Measurements from ENCODE around the gene HIBCH.
"Not testable (repeated sequence)": the region's sequence is repeated elsewhere in the genome, so short reads cannot be mapped to it uniquely, and the experiment has no call there.

HIBCH gene

GRCh38 chr2:190162851-190163250 is 156.8 kb downstream of the HIBCH start:
- no peak overlapping the region for H3K9ac ChIP-seq (ENCODE audit: low read depth, low read length, poor library complexity)
- H3K4me1 ChIP-seq (ENCODE audit: control insufficient read depth in 2 of 2, insufficient read depth in 1 of 2, low read depth in 1 of 2, low read length in 2 of 2), result peaks cover 0 to 3% of the 10 kb centered on the region in 2 donors
- no peaks in the 10 kb centered on the region for H3K9me3 ChIP-seq (replicated peaks in 1 of 2; ENCODE audit: control insufficient read depth in 2 of 2, insufficient read depth in 1 of 2, low read depth in 1 of 2, low read length in 2 of 2)
- H3K79me1 ChIP-seq (ENCODE audit: low read depth, low read length), result no peaks in the 10 kb centered on the region
- no peak for DNase-seq (ENCODE audit: low spot score)
- H3K18ac ChIP-seq (ENCODE audit: low read length), result no peak overlapping the region
- no peak overlapping the region for H2AFZ ChIP-seq (ENCODE audit: low read length)
- no peak overlapping the region for H2BK15ac ChIP-seq (ENCODE audit: low read length)
- no peak overlapping the region for H3K27ac ChIP-seq (replicated peaks; ENCODE audit: low read length)
- no peak overlapping the region for H2AK5ac ChIP-seq (ENCODE audit: low read depth, low read length)
- WGBS, 2 donors (ENCODE audit: extremely low coverage in 2 of 2, insufficient read length in 2 of 2, insufficient replicate concordance in 1 of 2), result no CpG with 5 or more reads among the region's 11 CpGs
- H3K27me3 ChIP-seq (ENCODE audit: control insufficient read depth in 3 of 3, insufficient read depth in 3 of 3, low read depth in 1 of 3, low read length in 3 of 3), result no peaks in the 10 kb centered on the region
- no peak overlapping the region for H2BK5ac ChIP-seq (ENCODE audit: low read length)
- H3K14ac ChIP-seq (ENCODE audit: low read length), result no peak overlapping the region
- H4K91ac ChIP-seq (ENCODE audit: low read depth, low read length, poor library complexity), result no peak overlapping the region
- no peak overlapping the region for H4K8ac ChIP-seq (ENCODE audit: low read depth, low read length)
- no peaks in the 10 kb centered on the region for H3K36me3 ChIP-seq (replicated peaks in 1 of 2; ENCODE audit: control insufficient read depth in 2 of 2, insufficient read depth in 2 of 2, low read length in 2 of 2)
- no peak overlapping the region for H3K4me3 ChIP-seq (ENCODE audit: low read length in 2 of 2)
- H3K4ac ChIP-seq (ENCODE audit: low read length), result no peak overlapping the region
- no peak overlapping the region for H3K23ac ChIP-seq (ENCODE audit: low read depth, low read length, poor library complexity)
- H2BK120ac ChIP-seq (ENCODE audit: low read depth, low read length), result no peak overlapping the region
- no peak overlapping the region for H3K4me2 ChIP-seq (ENCODE audit: insufficient read depth, low read length, poor library complexity, severe bottlenecking)
- no peak overlapping the region for H2BK12ac ChIP-seq (ENCODE audit: low read length)

- no peak overlapping the region for H4K91ac ChIP-seq (ENCODE audit: low read depth, low read length, poor library complexity)
- WGBS, 2 donors (ENCODE audit: extremely low coverage in 2 of 2, insufficient read length in 2 of 2, insufficient replicate concordance in 1 of 2), result no CpG with 5 or more reads among the region's 3 CpGs
- no peak overlapping the region for H2AK5ac ChIP-seq (ENCODE audit: low read depth, low read length)
- H3K4me2 ChIP-seq (ENCODE audit: insufficient read depth, low read length, poor library complexity, severe bottlenecking), result no peak overlapping the region
- H3K36me3 ChIP-seq (replicated peaks in 1 of 2; ENCODE audit: control insufficient read depth in 2 of 2, insufficient read depth in 2 of 2, low read length in 2 of 2), result no peaks in the 10 kb centered on the region
- no peak overlapping the region for H3K23ac ChIP-seq (ENCODE audit: low read depth, low read length, poor library complexity)
- peak overlapping the region; percentile 49 for H2AFZ ChIP-seq (ENCODE audit: low read length)
- no peaks in the 10 kb centered on the region for H3K27me3 ChIP-seq (ENCODE audit: control insufficient read depth in 3 of 3, insufficient read depth in 3 of 3, low read depth in 1 of 3, low read length in 3 of 3)
- H3K27ac ChIP-seq (replicated peaks; ENCODE audit: low read length), result no peak overlapping the region
- H3K9me3 ChIP-seq (replicated peaks in 1 of 2; ENCODE audit: control insufficient read depth in 2 of 2, insufficient read depth in 1 of 2, low read depth in 1 of 2, low read length in 2 of 2), result no peaks in the 10 kb centered on the region
- H2BK15ac ChIP-seq (ENCODE audit: low read length), result no peak overlapping the region
- H3K4ac ChIP-seq (ENCODE audit: low read length), result no peak overlapping the region
- peak overlapping the region; percentile 35 for H3K18ac ChIP-seq (ENCODE audit: low read length)
- H2BK120ac ChIP-seq (ENCODE audit: low read depth, low read length), result no peak overlapping the region
- no peak overlapping the region for H3K4me3 ChIP-seq (ENCODE audit: low read length in 2 of 2)
- no peak overlapping the region for H4K8ac ChIP-seq (ENCODE audit: low read depth, low read length)
- no peaks in the 10 kb centered on the region for H3K79me1 ChIP-seq (ENCODE audit: low read depth, low read length)
- no peak overlapping the region for H2BK5ac ChIP-seq (ENCODE audit: low read length)
- DNase-seq (ENCODE audit: low spot score), result no peak
- H3K9ac ChIP-seq (ENCODE audit: low read depth, low read length, poor library complexity), result no peak overlapping the region
- no peak overlapping the region for H3K14ac ChIP-seq (ENCODE audit: low read length)
- H2BK12ac ChIP-seq (ENCODE audit: low read length), result no peak overlapping the region
- H3K4me1 ChIP-seq (ENCODE audit: control insufficient read depth in 2 of 2, insufficient read depth in 1 of 2, low read depth in 1 of 2, low read length in 2 of 2), result peaks cover 0 to 3% of the 10 kb centered on the region in 2 donors
These were observed 160.2 kb downstream of the HIBCH start for GRCh38 chr2:190159453-190159852.

DNA sequence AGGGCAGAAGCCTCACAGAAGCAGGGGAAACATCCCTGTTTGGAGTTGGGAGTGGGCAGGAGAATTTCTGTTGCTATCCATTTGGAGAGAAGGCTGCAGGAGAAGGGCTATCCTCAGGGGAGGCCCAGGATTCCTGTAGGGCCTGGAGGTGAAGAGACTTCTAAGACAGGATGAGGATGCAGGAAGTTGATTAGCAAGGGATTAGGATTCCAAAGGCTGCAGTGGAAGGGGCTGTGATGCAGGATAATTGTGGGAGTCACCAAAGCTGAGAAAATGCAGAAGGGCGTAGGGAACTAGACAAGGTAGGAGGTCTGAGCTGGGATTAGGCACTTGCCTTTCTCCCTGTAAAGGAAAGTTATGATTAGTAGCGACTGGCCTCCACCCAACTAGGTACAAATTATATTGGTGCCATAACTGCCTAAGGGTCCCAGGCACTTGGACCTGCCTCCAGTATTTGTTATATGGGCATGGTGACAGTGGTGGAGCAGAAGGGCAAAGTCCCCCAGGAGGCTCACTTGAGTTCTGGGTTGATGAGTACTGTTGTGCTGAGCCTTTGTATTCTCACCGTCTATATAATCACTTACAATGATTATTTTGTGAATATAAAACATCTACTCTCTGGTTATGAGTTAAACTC is 160.7 kb downstream of the HIBCH start:
- Histone ChIP-seq H3K14ac (ENCODE audit: low read length) (no peak overlapping the region), H3K27ac (replicated peaks; ENCODE audit: low read length) (no peak overlapping the region), H2AK5ac (ENCODE audit: low read depth, low read length) (no peak overlapping the region), H3K23ac (ENCODE audit: low read depth, low read length, poor library complexity) (no peak overlapping the region), H3K4me3 (ENCODE audit: low read length in 2 of 2) (no peak overlapping the region), H3K79me1 (ENCODE audit: low read depth, low read length) (no peaks in the 10 kb centered on the region), H3K4ac (ENCODE audit: low read length) (no peak overlapping the region), H3K36me3 (replicated peaks in 1 of 2; ENCODE audit: control insufficient read depth in 2 of 2, insufficient read depth in 2 of 2, low read length in 2 of 2) (no peaks in the 10 kb centered on the region), H3K9ac (ENCODE audit: low read depth, low read length, poor library complexity) (no peak overlapping the region), H2BK120ac (ENCODE audit: low read depth, low read length) (no peak overlapping the region), H2AFZ (ENCODE audit: low read length) (no peak overlapping the region), H3K9me3 (replicated peaks in 1 of 2; ENCODE audit: control insufficient read depth in 2 of 2, insufficient read depth in 1 of 2, low read depth in 1 of 2, low read length in 2 of 2) (no peaks in the 10 kb centered on the region), H3K18ac (ENCODE audit: low read length) (no peak overlapping the region), H2BK5ac (ENCODE audit: low read length) (no peak overlapping the region), H3K27me3 (ENCODE audit: control insufficient read depth in 3 of 3, insufficient read depth in 3 of 3, low read depth in 1 of 3, low read length in 3 of 3) (no peaks in the 10 kb centered on the region), H3K4me2 (ENCODE audit: insufficient read depth, low read length, poor library complexity, severe bottlenecking) (no peak overlapping the region), H4K91ac (ENCODE audit: low read depth, low read length, poor library complexity) (no peak overlapping the region), H4K8ac (ENCODE audit: low read depth, low read length) (no peak overlapping the region), H3K4me1 (ENCODE audit: control insufficient read depth in 2 of 2, insufficient read depth in 1 of 2, low read depth in 1 of 2, low read length in 2 of 2) (peaks cover 0 to 3% of the 10 kb centered on the region in 2 donors), H2BK12ac (ENCODE audit: low read length) (no peak overlapping the region), H2BK15ac (ENCODE audit: low read length) (no peak overlapping the region)
- no CpG with 5 or more reads among the region's 3 CpGs for WGBS, 2 donors (ENCODE audit: extremely low coverage in 2 of 2, insufficient read length in 2 of 2, insufficient replicate concordance in 1 of 2)
- no peak for DNase-seq (ENCODE audit: low spot score)

- not testable (repeated sequence) for H3K9me3 ChIP-seq (replicated peaks in 1 of 2; ENCODE audit: control insufficient read depth in 2 of 2, insufficient read depth in 1 of 2, low read depth in 1 of 2, low read length in 2 of 2); H2AK5ac ChIP-seq (ENCODE audit: low read depth, low read length); H4K91ac ChIP-seq (ENCODE audit: low read depth, low read length, poor library complexity); H3K23ac ChIP-seq (ENCODE audit: low read depth, low read length, poor library complexity); H3K27me3 ChIP-seq (ENCODE audit: control insufficient read depth in 3 of 3, insufficient read depth in 3 of 3, low read depth in 1 of 3, low read length in 3 of 3); H3K27ac ChIP-seq (replicated peaks; ENCODE audit: low read length); H3K36me3 ChIP-seq (replicated peaks in 1 of 2; ENCODE audit: control insufficient read depth in 2 of 2, insufficient read depth in 2 of 2, low read length in 2 of 2); H3K9ac ChIP-seq (ENCODE audit: low read depth, low read length, poor library complexity); H2BK15ac ChIP-seq (ENCODE audit: low read length); H2BK12ac ChIP-seq (ENCODE audit: low read length); DNase-seq (ENCODE audit: low spot score); H3K4me2 ChIP-seq (ENCODE audit: insufficient read depth, low read length, poor library complexity, severe bottlenecking); H3K4ac ChIP-seq (ENCODE audit: low read length); H3K18ac ChIP-seq (ENCODE audit: low read length); H3K79me1 ChIP-seq (ENCODE audit: low read depth, low read length); H4K8ac ChIP-seq (ENCODE audit: low read depth, low read length); H3K4me1 ChIP-seq (ENCODE audit: control insufficient read depth in 2 of 2, insufficient read depth in 1 of 2, low read depth in 1 of 2, low read length in 2 of 2); H2BK5ac ChIP-seq (ENCODE audit: low read length); H2BK120ac ChIP-seq (ENCODE audit: low read depth, low read length); H3K4me3 ChIP-seq (ENCODE audit: low read length in 2 of 2); H3K14ac ChIP-seq (ENCODE audit: low read length)
- no CpG with 5 or more reads among the region's 10 CpGs for WGBS, 2 donors (ENCODE audit: extremely low coverage in 2 of 2, insufficient read length in 2 of 2, insufficient replicate concordance in 1 of 2)
- peak overlapping the region; percentile 69 for H2AFZ ChIP-seq (ENCODE audit: low read length)
These were observed 161.8 kb downstream of the HIBCH start for GRCh38 chr2:190157613-190158528.

Measured in neuronal stem cell (in vitro differentiated cells).